Ascending aorta (tissue), 2 donors: ENCODE results near the gene LBHD1. TPM values are rescaled to one million over a fixed set of nuclear protein-coding genes. Genes with fewer than 3 reads are reported as not detected.

Experiments
- DNase-seq, 2 donors: peaks; one replicate each; pipeline ENCODE4 v3.0.0-alpha.2; 2019; ENCODE audit warnings: low spot score in 2 of 2
- H3K27ac ChIP-seq, 2 donors: fragments of 200-600 bp; sonication (generic); one replicate each; pipeline ENCODE4 v1.5.1; 2016 to 2017; ENCODE audit warnings: mild to moderate bottlenecking in 1 of 2
- H3K27me3 ChIP-seq: fragments of 200-600 bp; sonication (generic); one replicate; pipeline ENCODE4 v1.5.1; 2017
- H3K36me3 ChIP-seq, 2 donors: fragments of 200-600 bp; sonication (generic); one replicate each; pipeline ENCODE4 v1.5.1; 2016
- H3K4me1 ChIP-seq, 2 donors: fragments of 200-600 bp; sonication (generic); one replicate each; pipeline ENCODE4 v1.5.1; 2016 to 2017; ENCODE audit warnings: mild to moderate bottlenecking in 1 of 2
- H3K4me3 ChIP-seq, 2 donors: fragments of 200-600 bp; sonication (generic); one replicate each; pipeline ENCODE4 v1.5.1; 2016 to 2017; ENCODE audit warnings: mild to moderate bottlenecking in 1 of 2
- H3K9me3 ChIP-seq, 2 donors: fragments of 200-600 bp; sonication (generic); one replicate each; pipeline ENCODE4 v1.5.1; 2016
- CTCF ChIP-seq, 3 experiments: fragments of 200-600 bp in 2 of 3; fragments of 450-650 bp in 1 of 3; sonication (generic) in 2 of 3; IDR thresholded peaks; one replicate each; pipeline ENCODE4 v1.5.1; 2016 to 2019; ENCODE audit warnings: antibody characterized with exemption in 3 of 3, mild to moderate bottlenecking in 1 of 3, moderate library complexity in 1 of 3
- intact Hi-C: fragments of 100-400 bp; cut with DNase I; formaldehyde crosslinking; loops from one replicate; pipeline ENCODE4 v1.15.1; 2023
- total RNA-seq: library from RNA; depleted of rRNA; stranded (reverse); fragments of >200 nt; gene quantifications from one replicate; pipeline ENCODE4 v1.1.0, GENCODE V29; 2016

LBHD1 gene
- total RNA-seq, 1 donor from 2014 or later = not detected

- no peaks in the 10 kb centered on the region for H3K27me3 ChIP-seq
- peaks cover 26 to 33% of the 10 kb centered on the region in 2 donors for H3K36me3 ChIP-seq
- peak within 1 kb of the TSS; percentile 66 to 92 for H3K4me3 ChIP-seq
- peak; percentile 97 to 100 for DNase-seq
- H3K4me1 ChIP-seq = peaks cover 4 to 14% of the 10 kb centered on the region in 2 donors
- H3K9me3 ChIP-seq = no peaks in the 10 kb centered on the region
- intact Hi-C loops = loop anchor here (1.0 to 5.0 kb wide), 4 partner anchors 24 to 81 kb away; partner anchors contain the start of genes HNRNPUL2, MTA2 and TUT1
- no peak for TF ChIP-seq CTCF (IDR thresholded peaks at IDR 0.05)
- peak within 1 kb of the TSS; percentile 89 to 92 for H3K27ac ChIP-seq
Measured at GRCh38 chr11:62645946-62646824, 25.9 kb downstream of the LBHD1 start, which contains the start of gene GANAB. GANAB (minus strand) TSS chr11:62646613; CDS start chr11:62646599, 14 bp downstream.

- DNase-seq = no peak
- no peaks in the 10 kb centered on the region for H3K27me3 ChIP-seq
- H3K36me3 ChIP-seq = peaks cover 26 to 33% of the 10 kb centered on the region in 2 donors
- intact Hi-C loops = loop anchor here (5.0 kb wide), 1 partner anchor 43 kb away; the partner anchor contains the start of gene MTA2
- no peaks in the 10 kb centered on the region for H3K9me3 ChIP-seq
- no peak for TF ChIP-seq CTCF (IDR thresholded peaks at IDR 0.05)
- H3K27ac ChIP-seq = peak overlapping the region; percentile 89 to 92
- H3K4me3 ChIP-seq = peak overlapping the region; percentile 66 to 92
- H3K4me1 ChIP-seq = peaks cover 4 to 14% of the 10 kb centered on the region in 2 donors
Measured at GRCh38 chr11:62645671-62645945, 26.5 kb downstream of the LBHD1 start.

- H3K4me1 ChIP-seq = peaks cover 4 to 14% of the 10 kb centered on the region in 2 donors
- intact Hi-C loops = no loop called here
- DNase-seq = no peak
- no peaks in the 10 kb centered on the region for H3K9me3 ChIP-seq
- no peak for TF ChIP-seq CTCF (IDR thresholded peaks at IDR 0.05)
- peaks cover 21 to 26% of the 10 kb centered on the region in 2 donors for H3K36me3 ChIP-seq
- no peak overlapping the region for H3K4me3 ChIP-seq
- H3K27me3 ChIP-seq = no peaks in the 10 kb centered on the region
- no peak overlapping the region for H3K27ac ChIP-seq
Measured at GRCh38 chr11:62644220-62644619, 27.8 kb downstream of the LBHD1 start.

GRCh38 chr11:62632492-62632891 lies 39.6 kb downstream of the LBHD1 start:
- intact Hi-C loops = no loop called here
- TF ChIP-seq CTCF (IDR thresholded peaks at IDR 0.05) = no peak
- no peak overlapping the region for H3K27ac ChIP-seq
- no peaks in the 10 kb centered on the region for H3K9me3 ChIP-seq
- no peaks in the 10 kb centered on the region for H3K4me1 ChIP-seq
- no peak for DNase-seq
- H3K27me3 ChIP-seq = no peaks in the 10 kb centered on the region
- H3K4me3 ChIP-seq = no peak overlapping the region
- peaks cover 90 to 97% of the 10 kb centered on the region in 2 donors for H3K36me3 ChIP-seq

GRCh38 chr11:62627713-62628112 lies 44.4 kb downstream of the LBHD1 start:
- no peak overlapping the region for H3K27ac ChIP-seq
- no peaks in the 10 kb centered on the region for H3K4me1 ChIP-seq
- H3K4me3 ChIP-seq = no peak overlapping the region
- H3K27me3 ChIP-seq = no peaks in the 10 kb centered on the region
- intact Hi-C loops = no loop called here
- H3K36me3 ChIP-seq = peaks cover 69 to 79% of the 10 kb centered on the region in 2 donors
- no peak for DNase-seq
- no peak for TF ChIP-seq CTCF (IDR thresholded peaks at IDR 0.05)
- no peaks in the 10 kb centered on the region for H3K9me3 ChIP-seq
